Lower leg skin (tissue), 3 donors: ENCODE data around the gene SOX1.

Experiments used
- POLR2A ChIP-seq, 2 donors: fragments of 450-650 bp; IDR thresholded peaks; one replicate each; pipeline ENCODE4 v1.6.1; 2016 to 2017; ENCODE audit warnings: antibody characterized with exemption in 2 of 2, mild to moderate bottlenecking in 1 of 2, moderate library complexity in 1 of 2
- TF ChIP-seq, protein P1 (sequence below), 3 donors: fragments of 450-650 bp; IDR thresholded peaks; one replicate each; pipeline ENCODE4 v1.5.1; 2016; ENCODE audit warnings: antibody characterized with exemption in 3 of 3, mild to moderate bottlenecking in 3 of 3, moderate library complexity in 2 of 3

DNA sequence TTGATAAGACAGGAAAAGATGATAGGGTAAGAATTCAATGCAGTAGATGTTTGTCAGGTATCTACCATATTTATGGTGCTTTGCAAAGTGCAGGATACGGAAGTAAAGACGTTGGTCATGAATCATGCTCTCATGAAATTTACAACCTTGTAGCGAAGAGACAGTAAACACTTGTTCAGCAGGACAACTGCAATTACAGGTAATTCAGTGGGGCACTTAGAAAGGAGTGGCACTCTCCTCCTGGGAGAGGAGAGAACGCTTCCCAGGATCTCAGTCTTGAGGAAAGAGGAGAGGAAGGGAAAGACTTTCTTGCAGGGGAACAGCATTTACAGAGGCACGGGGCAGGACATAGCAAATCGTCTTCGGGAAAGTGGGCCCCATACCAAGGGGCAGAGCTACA is 46.4 kb downstream of the SOX1 start:
- TF ChIP-seq, protein P1, sequence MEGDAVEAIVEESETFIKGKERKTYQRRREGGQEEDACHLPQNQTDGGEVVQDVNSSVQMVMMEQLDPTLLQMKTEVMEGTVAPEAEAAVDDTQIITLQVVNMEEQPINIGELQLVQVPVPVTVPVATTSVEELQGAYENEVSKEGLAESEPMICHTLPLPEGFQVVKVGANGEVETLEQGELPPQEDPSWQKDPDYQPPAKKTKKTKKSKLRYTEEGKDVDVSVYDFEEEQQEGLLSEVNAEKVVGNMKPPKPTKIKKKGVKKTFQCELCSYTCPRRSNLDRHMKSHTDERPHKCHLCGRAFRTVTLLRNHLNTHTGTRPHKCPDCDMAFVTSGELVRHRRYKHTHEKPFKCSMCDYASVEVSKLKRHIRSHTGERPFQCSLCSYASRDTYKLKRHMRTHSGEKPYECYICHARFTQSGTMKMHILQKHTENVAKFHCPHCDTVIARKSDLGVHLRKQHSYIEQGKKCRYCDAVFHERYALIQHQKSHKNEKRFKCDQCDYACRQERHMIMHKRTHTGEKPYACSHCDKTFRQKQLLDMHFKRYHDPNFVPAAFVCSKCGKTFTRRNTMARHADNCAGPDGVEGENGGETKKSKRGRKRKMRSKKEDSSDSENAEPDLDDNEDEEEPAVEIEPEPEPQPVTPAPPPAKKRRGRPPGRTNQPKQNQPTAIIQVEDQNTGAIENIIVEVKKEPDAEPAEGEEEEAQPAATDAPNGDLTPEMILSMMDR (IDR thresholded peaks at IDR 0.05), result no peak
- no peak for TF ChIP-seq POLR2A (IDR thresholded peaks at IDR 0.05)
